ENCODE data around the gene FKBP8. TPM values are rescaled to one million over a fixed set of nuclear protein-coding genes. Genes with fewer than 3 reads are reported as not detected.
A peak's percentile ranks its signal among the peaks of the same experiment; 100 is the strongest.
"Not testable (repeated sequence)": the region's sequence is repeated elsewhere in the genome, so short reads cannot be mapped to it uniquely, and the experiment has no call there.

The FKBP8 gene
- total RNA-seq, 1 experiment from 2014 or later = 345 TPM

- TF ChIP-seq ZNF532 (CRISPR knock-in tag; IDR thresholded peaks at IDR 0.05; ENCODE audit: borderline replicate concordance) (no peak), TEAD4 (CRISPR knock-in tag; IDR thresholded peaks at IDR 0.05) (no peak), ZNF138 (CRISPR knock-in tag; conservative IDR thresholded peaks at IDR 0.05) (no peak)
Observed at GRCh38 chr19:18526316-18526715, 17.1 kb downstream of the FKBP8 start (continued).

- H3K4me3 Mint-ChIP-seq = no peak overlapping the region
- no peaks in the 10 kb centered on the region for H3K27me3 Mint-ChIP-seq (ENCODE audit: low read depth)
- no peak for ATAC-seq
- TF ChIP-seq NFE2L1 (CRISPR knock-in tag; IDR thresholded peaks at IDR 0.05) (no peak), ZNF425 (CRISPR knock-in tag; conservative IDR thresholded peaks at IDR 0.05) (no peak), SMAD4 (CRISPR knock-in tag; IDR thresholded peaks at IDR 0.05) (no peak), PREB (CRISPR knock-in tag; IDR thresholded peaks at IDR 0.05; ENCODE audit: borderline replicate concordance) (no peak), ZNF512 (CRISPR knock-in tag; IDR thresholded peaks at IDR 0.05; ENCODE audit: borderline replicate concordance) (no peak)
- H3K36me3 Mint-ChIP-seq = no peaks in the 10 kb centered on the region
- CTCF ChIA-PET = interaction anchor here (1.0 to 5.0 kb wide), 7 partner anchors 17 to 245 kb away, joined by 3 to 36 read pairs (median 4); no protein-coding TSS in a partner anchor
- DNase-seq (ENCODE audit: low spot score) = peak; percentile 40
- POLR2A ChIA-PET = interaction anchor here (1.0 to 1.4 kb wide), 2 partner anchors 14 to 17 kb away, joined by 3 read pairs; no protein-coding TSS in a partner anchor
- H3K4me1 Mint-ChIP-seq = peaks cover 7% of the 10 kb centered on the region
- H3K9me3 Mint-ChIP-seq = no peaks in the 10 kb centered on the region
- H3K27ac Mint-ChIP-seq = peak overlapping the region; percentile 89
Observed at GRCh38 chr19:18523841-18524240, 19.5 kb downstream of the FKBP8 start.

GRCh38 chr19:18522862-18523440, 20.4 kb downstream of the FKBP8 start:
- ATAC-seq; H3K4me1 Mint-ChIP-seq; H3K27me3 Mint-ChIP-seq (ENCODE audit: low read depth); DNase-seq (ENCODE audit: low spot score); H3K9me3 Mint-ChIP-seq; H3K36me3 Mint-ChIP-seq: not testable (repeated sequence)
- CTCF ChIA-PET = interaction anchor here (0.7 to 5.0 kb wide), 10 partner anchors 12 to 86 kb away, joined by 3 to 36 read pairs (median 4); partner anchors contain the start of genes KXD1 and UBA52
- H3K4me3 Mint-ChIP-seq = peak overlapping the region; percentile 36
- TF ChIP-seq ERG (CRISPR knock-in tag; IDR thresholded peaks at IDR 0.05) (0 out of 2 replicates have a peak, but pooled peaks have one; percentile 23), GTF2I (CRISPR knock-in tag; conservative IDR thresholded peaks at IDR 0.05) (peak; percentile 91), ZNF121 (CRISPR knock-in tag; IDR thresholded peaks at IDR 0.05) (peak; percentile 99)
- POLR2A ChIA-PET = interaction anchor here (0.5 to 1.4 kb wide), 4 partner anchors 8 to 49 kb away, joined by 3 read pairs; partner anchors contain the start of gene UBA52
- H3K27ac Mint-ChIP-seq = peak overlapping the region; percentile 89; the same call in 1 of the 2 replicates

Data from WTC11 (cell line).